Measurements from ENCODE around the gene CDC42EP5.

CDC42EP5 gene

DNA sequence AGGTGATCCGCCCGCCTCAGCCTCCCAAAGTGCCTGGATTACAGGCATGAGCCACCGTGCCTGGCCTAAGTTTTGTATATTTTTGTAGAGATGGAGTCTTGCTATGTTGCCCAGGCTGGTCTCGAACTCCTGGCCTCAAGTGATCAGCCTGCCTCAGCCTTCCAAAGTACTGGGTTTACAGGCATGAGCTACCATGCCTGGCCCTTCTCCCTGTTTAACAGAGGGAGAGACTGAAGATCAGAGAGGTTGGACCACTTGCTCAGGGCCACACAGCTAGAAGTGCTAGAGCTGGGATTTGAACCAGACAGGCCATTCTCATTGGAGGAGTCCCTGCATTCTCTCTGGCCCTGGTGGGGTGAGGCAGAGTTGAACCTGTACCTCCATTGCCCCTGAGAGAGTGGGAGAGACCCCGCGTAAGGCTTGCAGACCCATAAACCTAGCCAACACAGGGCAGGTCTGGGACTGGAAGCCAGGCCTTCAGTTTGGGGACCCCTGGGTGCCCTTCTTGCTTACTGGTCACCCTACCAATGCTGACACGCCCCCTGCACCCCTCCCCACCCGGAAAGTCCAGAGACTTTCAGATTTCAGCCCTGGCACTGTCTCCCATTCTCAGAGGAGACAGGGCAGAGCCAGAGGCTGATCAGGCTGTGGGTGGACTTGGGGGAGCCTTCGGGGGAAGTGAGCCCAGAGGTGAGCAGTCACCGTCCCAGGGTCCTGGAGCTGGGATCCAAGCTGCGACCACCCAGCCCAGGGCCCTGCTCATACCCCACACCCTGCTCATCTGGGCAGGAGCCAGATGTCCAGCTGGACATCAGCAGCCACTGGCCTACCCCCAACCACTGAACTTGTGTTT, 44.5 kb downstream of the CDC42EP5 start:
- H3K27me3 ChIP-seq (ENCODE audit: control insufficient read depth in 1 of 2, insufficient read depth in 1 of 2, low read length in 2 of 2), result peaks cover 19 to 38% of the 10 kb centered on the region in 2 experiments
- no peak overlapping the region for H4K91ac ChIP-seq (ENCODE audit: low read length)
- no peak for DNase-seq
- no peak overlapping the region for H2AK5ac ChIP-seq (ENCODE audit: low read length, severe bottlenecking)
- H3K36me3 ChIP-seq (ENCODE audit: control insufficient read depth in 1 of 2, insufficient read depth in 2 of 2, low read depth in 1 of 2, low read length in 2 of 2), result no peaks in the 10 kb centered on the region
- H2BK5ac ChIP-seq (ENCODE audit: low read depth, low read length, poor library complexity, severe bottlenecking), result no peak overlapping the region
- 100% methylated on average over 9 of the region's 11 CpGs for WGBS
- H2BK120ac ChIP-seq (ENCODE audit: low read depth, low read length), result no peak overlapping the region
- no peak overlapping the region for H2BK15ac ChIP-seq (ENCODE audit: low read depth, poor library complexity, severe bottlenecking)
- H2AFZ ChIP-seq (ENCODE audit: low read depth, low read length), result no peak overlapping the region
- no peaks in the 10 kb centered on the region for H3K9me3 ChIP-seq (ENCODE audit: control insufficient read depth, low read length)
- no peak overlapping the region for H3K4ac ChIP-seq (ENCODE audit: low read depth in 1 of 2, low read length in 2 of 2)
- no peak overlapping the region for H4K8ac ChIP-seq (ENCODE audit: low read length)
- H3K9ac ChIP-seq (ENCODE audit: low read length), result no peak overlapping the region
- no peak overlapping the region for H3K14ac ChIP-seq (ENCODE audit: low read length in 2 of 2)
- no peak overlapping the region for H2BK12ac ChIP-seq (ENCODE audit: low read length in 2 of 2)
- no peak overlapping the region for H3K4me2 ChIP-seq (ENCODE audit: low read length, poor library complexity, severe bottlenecking)
- no peak overlapping the region for H3K4me3 ChIP-seq (ENCODE audit: insufficient read depth in 1 of 2, low read depth in 1 of 2, low read length in 2 of 2)
- H3K4me1 ChIP-seq (ENCODE audit: control insufficient read depth, insufficient read depth, low read depth, low read length), result peaks cover 22% of the 10 kb centered on the region
- no peak overlapping the region for H3K27ac ChIP-seq (ENCODE audit: low read length, poor library complexity, severe bottlenecking)
- no peak overlapping the region for H3K23ac ChIP-seq (ENCODE audit: low read length in 2 of 2)
- no peaks in the 10 kb centered on the region for H3K79me1 ChIP-seq (replicated peaks; ENCODE audit: low read length, poor library complexity, severe bottlenecking)
- no peak overlapping the region for H3K18ac ChIP-seq (ENCODE audit: low read depth in 1 of 2, low read length in 2 of 2)

GRCh38 chr19:54427586-54427985, 45.5 kb downstream of the CDC42EP5 start:
- Histone ChIP-seq H2BK120ac (ENCODE audit: low read depth, low read length) (no peak overlapping the region), H3K27ac (ENCODE audit: low read length, poor library complexity, severe bottlenecking) (no peak overlapping the region), H2BK15ac (ENCODE audit: low read depth, poor library complexity, severe bottlenecking) (no peak overlapping the region), H3K79me1 (replicated peaks; ENCODE audit: low read length, poor library complexity, severe bottlenecking) (no peaks in the 10 kb centered on the region), H3K27me3 (ENCODE audit: control insufficient read depth in 1 of 2, insufficient read depth in 1 of 2, low read length in 2 of 2) (peaks cover 19 to 41% of the 10 kb centered on the region in 2 experiments), H3K4me3 (ENCODE audit: insufficient read depth in 1 of 2, low read depth in 1 of 2, low read length in 2 of 2) (no peak overlapping the region), H3K4me2 (ENCODE audit: low read length, poor library complexity, severe bottlenecking) (no peak overlapping the region), H3K18ac (ENCODE audit: low read depth in 1 of 2, low read length in 2 of 2) (no peak overlapping the region), H3K23ac (ENCODE audit: low read length in 2 of 2) (no peak overlapping the region), H3K14ac (ENCODE audit: low read length in 2 of 2) (no peak overlapping the region), H3K9me3 (ENCODE audit: control insufficient read depth, low read length) (no peaks in the 10 kb centered on the region), H3K4ac (ENCODE audit: low read depth in 1 of 2, low read length in 2 of 2) (no peak overlapping the region), H3K36me3 (ENCODE audit: control insufficient read depth in 1 of 2, insufficient read depth in 2 of 2, low read depth in 1 of 2, low read length in 2 of 2) (no peaks in the 10 kb centered on the region), H2AFZ (ENCODE audit: low read depth, low read length) (no peak overlapping the region), H2AK5ac (ENCODE audit: low read length, severe bottlenecking) (no peak overlapping the region), H4K8ac (ENCODE audit: low read length) (no peak overlapping the region), H4K91ac (ENCODE audit: low read length) (no peak overlapping the region), H3K4me1 (ENCODE audit: control insufficient read depth, insufficient read depth, low read depth, low read length) (peaks cover 22% of the 10 kb centered on the region), H2BK12ac (ENCODE audit: low read length in 2 of 2) (no peak overlapping the region), H2BK5ac (ENCODE audit: low read depth, low read length, poor library complexity, severe bottlenecking) (no peak overlapping the region), H3K9ac (ENCODE audit: low read length) (no peak overlapping the region)
- DNase-seq, result no peak
- WGBS, result 94% methylated on average over 11 of the region's 11 CpGs

GRCh38 chr19:54426291-54426931, 46.7 kb downstream of the CDC42EP5 start:
- Histone ChIP-seq H3K9ac (ENCODE audit: low read length) (no peak overlapping the region), H3K4me3 (ENCODE audit: insufficient read depth in 1 of 2, low read depth in 1 of 2, low read length in 2 of 2) (no peak overlapping the region), H2BK120ac (ENCODE audit: low read depth, low read length) (no peak overlapping the region), H3K4me2 (ENCODE audit: low read length, poor library complexity, severe bottlenecking) (no peak overlapping the region), H3K14ac (ENCODE audit: low read length in 2 of 2) (peak overlapping the region in 1 of 2 experiments; percentile 76), H3K79me1 (replicated peaks; ENCODE audit: low read length, poor library complexity, severe bottlenecking) (no peaks in the 10 kb centered on the region), H4K8ac (ENCODE audit: low read length) (no peak overlapping the region), H3K4ac (ENCODE audit: low read depth in 1 of 2, low read length in 2 of 2) (no peak overlapping the region), H3K23ac (ENCODE audit: low read length in 2 of 2) (peak overlapping the region in 1 of 2 experiments; percentile 75), H3K36me3 (ENCODE audit: control insufficient read depth in 1 of 2, insufficient read depth in 2 of 2, low read depth in 1 of 2, low read length in 2 of 2) (no peaks in the 10 kb centered on the region), H3K9me3 (ENCODE audit: control insufficient read depth, low read length) (no peaks in the 10 kb centered on the region), H3K4me1 (ENCODE audit: control insufficient read depth, insufficient read depth, low read depth, low read length) (peaks cover 16% of the 10 kb centered on the region), H4K91ac (ENCODE audit: low read length) (peak overlapping the region; percentile 67), H3K27me3 (ENCODE audit: control insufficient read depth in 1 of 2, insufficient read depth in 1 of 2, low read length in 2 of 2) (peaks cover 25 to 49% of the 10 kb centered on the region in 2 experiments), H2BK12ac (ENCODE audit: low read length in 2 of 2) (no peak overlapping the region), H2BK5ac (ENCODE audit: low read depth, low read length, poor library complexity, severe bottlenecking) (no peak overlapping the region), H3K18ac (ENCODE audit: low read depth in 1 of 2, low read length in 2 of 2) (no peak overlapping the region), H2AFZ (ENCODE audit: low read depth, low read length) (peak overlapping the region; percentile 1), H2BK15ac (ENCODE audit: low read depth, poor library complexity, severe bottlenecking) (no peak overlapping the region), H3K27ac (ENCODE audit: low read length, poor library complexity, severe bottlenecking) (no peak overlapping the region), H2AK5ac (ENCODE audit: low read length, severe bottlenecking) (no peak overlapping the region)
- 72% methylated on average over 14 of the region's 17 CpGs for WGBS
- DNase-seq, result no peak

DNA sequence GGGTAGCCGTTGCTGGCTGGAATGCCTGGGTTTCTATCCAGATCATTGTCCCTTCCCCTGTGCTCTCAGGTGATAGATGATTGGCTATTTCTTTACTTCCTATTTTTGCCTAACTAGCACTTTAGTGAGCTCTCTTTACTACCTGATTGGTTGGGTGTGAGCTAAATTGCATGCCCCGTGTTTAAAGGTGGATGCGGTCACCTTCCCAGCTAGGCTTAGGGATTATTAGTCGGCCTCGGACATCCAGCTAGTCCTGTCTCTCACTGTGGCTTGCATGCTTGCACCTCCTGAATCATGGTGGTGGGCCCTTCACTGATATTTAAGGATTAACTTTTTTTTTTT, 47.7 kb downstream of the CDC42EP5 start:
- Histone ChIP-seq H2AK5ac (ENCODE audit: low read length, severe bottlenecking) (no peak overlapping the region), H4K91ac (ENCODE audit: low read length) (no peak overlapping the region), H3K79me1 (replicated peaks; ENCODE audit: low read length, poor library complexity, severe bottlenecking) (no peaks in the 10 kb centered on the region), H3K18ac (ENCODE audit: low read depth in 1 of 2, low read length in 2 of 2) (no peak overlapping the region), H3K9ac (ENCODE audit: low read length) (no peak overlapping the region), H2BK15ac (ENCODE audit: low read depth, poor library complexity, severe bottlenecking) (no peak overlapping the region), H3K23ac (ENCODE audit: low read length in 2 of 2) (no peak overlapping the region), H2BK5ac (ENCODE audit: low read depth, low read length, poor library complexity, severe bottlenecking) (no peak overlapping the region), H3K27ac (ENCODE audit: low read length, poor library complexity, severe bottlenecking) (no peak overlapping the region), H3K36me3 (ENCODE audit: control insufficient read depth in 1 of 2, insufficient read depth in 2 of 2, low read depth in 1 of 2, low read length in 2 of 2) (no peaks in the 10 kb centered on the region), H3K4ac (ENCODE audit: low read depth in 1 of 2, low read length in 2 of 2) (no peak overlapping the region), H2BK12ac (ENCODE audit: low read length in 2 of 2) (no peak overlapping the region), H3K14ac (ENCODE audit: low read length in 2 of 2) (no peak overlapping the region), H2BK120ac (ENCODE audit: low read depth, low read length) (no peak overlapping the region), H2AFZ (ENCODE audit: low read depth, low read length) (no peak overlapping the region), H4K8ac (ENCODE audit: low read length) (no peak overlapping the region), H3K9me3 (ENCODE audit: control insufficient read depth, low read length) (no peaks in the 10 kb centered on the region), H3K4me3 (ENCODE audit: insufficient read depth in 1 of 2, low read depth in 1 of 2, low read length in 2 of 2) (no peak overlapping the region), H3K27me3 (ENCODE audit: control insufficient read depth in 1 of 2, insufficient read depth in 1 of 2, low read length in 2 of 2) (peaks cover 32 to 57% of the 10 kb centered on the region in 2 experiments), H3K4me2 (ENCODE audit: low read length, poor library complexity, severe bottlenecking) (no peak overlapping the region), H3K4me1 (ENCODE audit: control insufficient read depth, insufficient read depth, low read depth, low read length) (peaks cover 12% of the 10 kb centered on the region)
- no peak for DNase-seq
- WGBS, result 87% methylated on average over 5 of the region's 5 CpGs

Data from mesenchymal stem cell (in vitro differentiated cells and primary cell).